Thymus (tissue), 11 donors: ENCODE results near the gene PPP1R18. TPM values are rescaled to one million over a fixed set of nuclear protein-coding genes. Genes with fewer than 3 reads are reported as not detected.
A peak's percentile ranks its signal among the peaks of the same experiment; 100 is the strongest.

Experiments used
- DNase-seq, 9 donors: peaks; one replicate each; pipeline ENCODE4 v3.0.0-alpha.2; 2013; ENCODE audit warnings: low spot score in 9 of 9, low read depth in 6 of 9, missing footprints in 1 of 9
- H3K27ac ChIP-seq, 2 donors: one replicate each; pipeline ENCODE4 v1.5.1; 2013; ENCODE audit warnings: control low read depth in 1 of 2, low read depth in 1 of 2, low read length in 1 of 2, mild to moderate bottlenecking in 1 of 2, moderate library complexity in 1 of 2
- H3K27me3 ChIP-seq, 2 donors: one replicate each; pipeline ENCODE4 v1.5.1; 2013; ENCODE audit warnings: low read length in 1 of 2; ENCODE audit not compliant: control insufficient read depth in 2 of 2, insufficient read depth in 1 of 2
- H3K36me3 ChIP-seq, 2 donors: one replicate each; pipeline ENCODE4 v1.5.1; 2013; ENCODE audit warnings: low read length in 1 of 2, mild to moderate bottlenecking in 1 of 2, moderate library complexity in 1 of 2; ENCODE audit not compliant: control insufficient read depth in 2 of 2, insufficient read depth in 2 of 2
- H3K4me1 ChIP-seq, 2 donors: one replicate each; pipeline ENCODE4 v1.5.1; 2013; ENCODE audit warnings: low read length in 2 of 2; ENCODE audit not compliant: control insufficient read depth in 2 of 2, insufficient read depth in 2 of 2
- H3K4me3 ChIP-seq, 2 donors: one replicate each; pipeline ENCODE4 v1.5.1; 2013; ENCODE audit warnings: low read length in 2 of 2, control low read depth in 1 of 2, mild to moderate bottlenecking in 1 of 2
- H3K9me3 ChIP-seq, 2 donors: one replicate each; pipeline ENCODE4 v1.5.1; 2013; ENCODE audit warnings: low read length in 1 of 2, mild to moderate bottlenecking in 1 of 2; ENCODE audit not compliant: control insufficient read depth in 2 of 2, insufficient read depth in 1 of 2
- WGBS: extraction: QIAGEN DNeasy Blood & Tissue Kit; methylation state at CpG from one replicate; pipeline ENCODE4 v1.1.7; 2013; 5-methylcytosine and 5-hydroxymethylcytosine counted together
- polyA plus RNA-seq: library from polyadenylated mRNA; stranded (reverse); fragments of 200-250 nt; gene quantifications from one replicate; pipeline ENCODE4 v1.2.3, GENCODE V29; 2013
- total RNA-seq: library from RNA; stranded (reverse); fragments of 120-200 nt; gene quantifications from one replicate; pipeline ENCODE4 v1.2.4, GENCODE V29; 2013
- donor health status: healthy.

PPP1R18 gene
- total and polyA plus RNA-seq, 2 donors, result 47.6 to 115 TPM

- 97% methylated on average over 5 of the region's 5 CpGs for WGBS
- DNase-seq, result no peak
- H3K36me3 ChIP-seq, result peaks cover 12 to 14% of the 10 kb centered on the region in 2 donors
- H3K4me1 ChIP-seq, result no peaks in the 10 kb centered on the region
- H3K27me3 ChIP-seq, result no peaks in the 10 kb centered on the region
- H3K9me3 ChIP-seq, result no peaks in the 10 kb centered on the region
- H3K4me3 ChIP-seq, result no peak overlapping the region
- no peak overlapping the region for H3K27ac ChIP-seq
Observed at GRCh38 chr6:30696432-30696831, 10.0 kb upstream of the PPP1R18 start.

- DNase-seq, result no peak
- Histone ChIP-seq H3K27ac (peak overlapping the region in 1 of 2 donors; percentile 62), H3K9me3 (no peaks in the 10 kb centered on the region), H3K4me3 (peak overlapping the region; percentile 80 to 90), H3K4me1 (peaks cover 14 to 40% of the 10 kb centered on the region in 2 donors), H3K27me3 (no peaks in the 10 kb centered on the region), H3K36me3 (no peaks in the 10 kb centered on the region)
- WGBS, result 38% methylated on average over 8 of the region's 8 CpGs
Observed at GRCh38 chr6:30691208-30691847, 4.9 kb upstream of the PPP1R18 start.

- DNase-seq, result peak in 5 of 9 donors; percentile 59 to 85 (median 77)
- no peaks in the 10 kb centered on the region for H3K27me3 ChIP-seq
- peak within 1 kb of the TSS; percentile 62 to 78 for H3K27ac ChIP-seq
- H3K36me3 ChIP-seq, result no peaks in the 10 kb centered on the region
- H3K4me3 ChIP-seq, result peak within 1 kb of the TSS; percentile 80 to 90
- H3K4me1 ChIP-seq, result peaks cover 17 to 47% of the 10 kb centered on the region in 2 donors
- H3K9me3 ChIP-seq, result no peaks in the 10 kb centered on the region
- WGBS, result under 1% methylated on average over 40 of the region's 40 CpGs
Observed at GRCh38 chr6:30690403-30691207, 4.2 kb upstream of the PPP1R18 start, which contains the start of gene NRM. Gene NRM, minus strand, starts transcription at chr6:30690984. Its CDS starts 10 bp downstream, at chr6:30690974.

GRCh38 chr6:30689985-30690384 lies 3.5 kb upstream of the PPP1R18 start:
- peak overlapping the region in 1 of 2 donors; percentile 78 for H3K27ac ChIP-seq
- peaks cover 22 to 53% of the 10 kb centered on the region in 2 donors for H3K4me1 ChIP-seq
- 60% methylated on average over 4 of the region's 4 CpGs for WGBS

GRCh38 chr6:30689022-30689865 lies 2.8 kb upstream of the PPP1R18 start:
- Histone ChIP-seq H3K36me3 (no peaks in the 10 kb centered on the region), H3K4me1 (peaks cover 24 to 57% of the 10 kb centered on the region in 2 donors), H3K27ac (no peak overlapping the region), H3K9me3 (no peaks in the 10 kb centered on the region), H3K4me3 (peak overlapping the region in 1 of 2 donors; percentile 90), H3K27me3 (no peaks in the 10 kb centered on the region)
- WGBS, result 95% methylated on average over 11 of the region's 11 CpGs
- DNase-seq, result no peak

More at GRCh38 chr6:30689985-30690384, 3.5 kb upstream of the PPP1R18 start:
- Histone ChIP-seq H3K9me3 (no peaks in the 10 kb centered on the region), H3K27me3 (no peaks in the 10 kb centered on the region), H3K4me3 (peak overlapping the region; percentile 80 to 90), H3K36me3 (no peaks in the 10 kb centered on the region)
- DNase-seq, result no peak

- Histone ChIP-seq H3K36me3 (peaks cover 0 to under 1% of the 10 kb centered on the region in 2 donors), H3K27me3 (no peaks in the 10 kb centered on the region), H3K4me3 (peak overlapping the region in 1 of 2 donors; percentile 89), H3K4me1 (peaks cover 24 to 61% of the 10 kb centered on the region in 2 donors), H3K9me3 (no peaks in the 10 kb centered on the region), H3K27ac (no peak overlapping the region)
- WGBS, result 94% methylated on average over 9 of the region's 9 CpGs
- DNase-seq, result no peak
Observed at GRCh38 chr6:30688569-30688968, 2.1 kb upstream of the PPP1R18 start.

- DNase-seq, result no peak
- Histone ChIP-seq H3K4me1 (peaks cover 24 to 68% of the 10 kb centered on the region in 2 donors), H3K27me3 (no peaks in the 10 kb centered on the region), H3K36me3 (peaks cover 0 to 3% of the 10 kb centered on the region in 2 donors), H3K9me3 (no peaks in the 10 kb centered on the region), H3K4me3 (peak overlapping the region; percentile 65 to 89), H3K27ac (peak overlapping the region; percentile 88 to 92)
- WGBS, result 36% methylated on average over 22 of the region's 22 CpGs
Observed at GRCh38 chr6:30687659-30688431, 1.4 kb upstream of the PPP1R18 start.
